IPS-20b (cell line): Measurements from ENCODE around the gene KCTD11.

Source experiments
- H3K27ac ChIP-seq: one replicate; pipeline ENCODE4 v1.5.1; 2013; ENCODE audit warnings: low read length
- H3K27me3 ChIP-seq: 2 replicates; pipeline ENCODE4 v1.6.1; 2013; ENCODE audit warnings: mild to moderate bottlenecking, low read length, inconsistent platforms; ENCODE audit not compliant: insufficient read depth
- H3K36me3 ChIP-seq: 2 replicates; pipeline ENCODE4 v1.6.1; 2013; ENCODE audit warnings: low read depth, mild to moderate bottlenecking, inconsistent platforms, low read length, moderate library complexity; ENCODE audit not compliant: insufficient read depth
- H3K4me1 ChIP-seq: 2 replicates; pipeline ENCODE4 v1.6.1; 2013; ENCODE audit warnings: mild to moderate bottlenecking, control low read depth, inconsistent platforms, low read length, moderate library complexity; ENCODE audit not compliant: insufficient read depth
- H3K4me3 ChIP-seq: 2 replicates; pipeline ENCODE4 v1.5.1; 2013; ENCODE audit warnings: mild to moderate bottlenecking, low read length, inconsistent platforms
- H3K9ac ChIP-seq: 2 replicates; pipeline ENCODE4 v1.6.1; 2013; ENCODE audit warnings: low read depth, mild to moderate bottlenecking, inconsistent platforms, low read length, moderate library complexity
- H3K9me3 ChIP-seq: 2 replicates; pipeline ENCODE4 v1.6.1; 2013; ENCODE audit warnings: mild to moderate bottlenecking, low read depth, low read length, inconsistent platforms; ENCODE audit not compliant: insufficient read depth

The KCTD11 gene

GRCh38 chr17:7384489-7385081, 32.6 kb downstream of the KCTD11 start:
- Histone ChIP-seq H3K4me3 (peak overlapping the region; percentile 78), H3K27ac (no peak overlapping the region)

DNA sequence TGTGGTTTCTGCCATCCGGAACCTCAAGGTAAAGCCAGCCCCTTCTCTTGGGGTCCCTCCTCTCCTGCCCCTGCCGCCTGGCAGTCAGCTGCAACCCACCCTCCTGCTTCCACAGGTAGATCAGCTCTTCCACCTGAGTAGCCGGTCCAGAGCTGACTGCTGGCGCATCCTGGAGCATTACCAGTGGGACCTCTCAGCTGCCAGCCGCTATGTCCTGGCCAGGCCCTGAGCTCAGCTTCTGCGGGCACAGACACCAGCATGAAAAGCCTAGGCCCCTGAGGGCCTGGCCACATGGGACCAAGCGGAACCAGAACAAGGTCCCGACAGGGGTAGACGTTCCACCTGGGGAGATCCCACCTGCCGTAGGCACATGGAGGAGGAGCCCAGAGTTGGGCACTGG, 36.9 kb downstream of the KCTD11 start:
- H3K27me3 ChIP-seq = peaks cover 1% of the 10 kb centered on the region; the same call in 1 of the 2 replicates
- H3K36me3 ChIP-seq = peaks cover 46% of the 10 kb centered on the region
- no peak overlapping the region for H3K9ac ChIP-seq
- H3K9me3 ChIP-seq = no peaks in the 10 kb centered on the region
- H3K4me1 ChIP-seq = 0 out of 2 replicates have a peak, but pooled peaks cover 2% of the 10 kb centered on the region
- no peak overlapping the region for H3K4me3 ChIP-seq
- no peak overlapping the region for H3K27ac ChIP-seq

More at GRCh38 chr17:7384489-7385081, 32.6 kb downstream of the KCTD11 start:
- H3K36me3 ChIP-seq = peaks cover 17% of the 10 kb centered on the region
- peak overlapping the region; percentile 73; the same call in 1 of the 2 replicates for H3K9ac ChIP-seq
- H3K27me3 ChIP-seq = peaks cover 44% of the 10 kb centered on the region
- 0 out of 2 replicates have a peak, but pooled peaks cover 2% of the 10 kb centered on the region for H3K4me1 ChIP-seq
- H3K9me3 ChIP-seq = no peaks in the 10 kb centered on the region

DNA sequence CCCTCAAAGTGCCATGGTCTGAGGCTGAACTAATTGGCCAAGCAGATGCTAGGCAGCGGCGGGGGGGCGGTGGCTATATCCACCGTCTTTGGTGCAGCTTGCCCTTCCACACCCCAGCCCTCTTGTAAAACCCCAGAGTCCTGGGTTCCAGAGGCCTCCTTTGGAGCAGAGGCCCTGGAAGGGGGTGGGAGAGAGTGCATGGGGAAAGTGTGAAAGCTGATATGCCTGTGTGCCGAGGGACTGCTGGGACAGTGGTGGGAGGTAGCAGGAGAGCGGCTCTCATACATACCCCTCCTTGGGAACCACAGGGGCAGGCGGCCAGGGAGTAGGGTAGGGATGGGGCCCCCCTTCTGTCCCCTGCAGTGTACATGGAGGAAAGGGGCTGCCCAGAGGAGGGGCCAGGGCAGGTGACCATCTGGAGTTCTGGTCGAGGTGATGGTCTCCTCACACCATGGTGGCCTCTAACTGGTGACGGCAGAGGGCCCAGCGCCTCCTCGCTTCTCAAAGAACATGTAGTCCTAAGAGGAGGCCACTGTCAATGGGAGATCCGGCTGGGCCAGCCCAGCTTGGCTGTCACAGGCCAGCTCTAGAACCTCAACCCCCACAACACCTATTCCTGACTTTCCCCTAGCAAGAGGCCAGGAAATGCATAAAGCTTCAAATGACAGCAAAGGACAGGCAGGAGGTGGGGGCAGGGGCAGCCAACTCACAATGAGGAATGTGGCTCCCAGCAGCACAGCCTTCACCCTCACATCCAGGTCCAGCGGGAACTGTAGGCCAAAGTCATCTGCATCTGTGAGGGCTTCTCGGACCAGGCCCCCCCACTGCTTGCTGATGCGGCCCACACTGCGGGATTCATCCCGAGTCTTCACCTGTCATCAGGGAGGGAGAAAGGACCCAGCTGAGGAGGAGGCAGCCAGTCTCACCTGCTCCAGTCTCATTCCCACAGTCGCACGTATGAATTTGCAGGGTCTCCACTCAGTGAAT, 38.3 kb downstream of the KCTD11 start:
- no peak overlapping the region for H3K27ac ChIP-seq
- H3K4me3 ChIP-seq = no peak overlapping the region
- no peak overlapping the region for H3K9ac ChIP-seq
- H3K4me1 ChIP-seq = no peaks in the 10 kb centered on the region
- H3K36me3 ChIP-seq = peaks cover 46% of the 10 kb centered on the region
- no peaks in the 10 kb centered on the region for H3K9me3 ChIP-seq
- no peaks in the 10 kb centered on the region; the same call in 1 of the 2 replicates for H3K27me3 ChIP-seq

GRCh38 chr17:7391307-7391706, 39.3 kb downstream of the KCTD11 start:
- no peaks in the 10 kb centered on the region; the same call in 1 of the 2 replicates for H3K27me3 ChIP-seq
- H3K9me3 ChIP-seq = no peaks in the 10 kb centered on the region
- H3K36me3 ChIP-seq = peaks cover 42% of the 10 kb centered on the region
- H3K9ac ChIP-seq = no peak overlapping the region
- no peak overlapping the region for H3K4me3 ChIP-seq
- no peaks in the 10 kb centered on the region for H3K4me1 ChIP-seq
- H3K27ac ChIP-seq = no peak overlapping the region

DNA sequence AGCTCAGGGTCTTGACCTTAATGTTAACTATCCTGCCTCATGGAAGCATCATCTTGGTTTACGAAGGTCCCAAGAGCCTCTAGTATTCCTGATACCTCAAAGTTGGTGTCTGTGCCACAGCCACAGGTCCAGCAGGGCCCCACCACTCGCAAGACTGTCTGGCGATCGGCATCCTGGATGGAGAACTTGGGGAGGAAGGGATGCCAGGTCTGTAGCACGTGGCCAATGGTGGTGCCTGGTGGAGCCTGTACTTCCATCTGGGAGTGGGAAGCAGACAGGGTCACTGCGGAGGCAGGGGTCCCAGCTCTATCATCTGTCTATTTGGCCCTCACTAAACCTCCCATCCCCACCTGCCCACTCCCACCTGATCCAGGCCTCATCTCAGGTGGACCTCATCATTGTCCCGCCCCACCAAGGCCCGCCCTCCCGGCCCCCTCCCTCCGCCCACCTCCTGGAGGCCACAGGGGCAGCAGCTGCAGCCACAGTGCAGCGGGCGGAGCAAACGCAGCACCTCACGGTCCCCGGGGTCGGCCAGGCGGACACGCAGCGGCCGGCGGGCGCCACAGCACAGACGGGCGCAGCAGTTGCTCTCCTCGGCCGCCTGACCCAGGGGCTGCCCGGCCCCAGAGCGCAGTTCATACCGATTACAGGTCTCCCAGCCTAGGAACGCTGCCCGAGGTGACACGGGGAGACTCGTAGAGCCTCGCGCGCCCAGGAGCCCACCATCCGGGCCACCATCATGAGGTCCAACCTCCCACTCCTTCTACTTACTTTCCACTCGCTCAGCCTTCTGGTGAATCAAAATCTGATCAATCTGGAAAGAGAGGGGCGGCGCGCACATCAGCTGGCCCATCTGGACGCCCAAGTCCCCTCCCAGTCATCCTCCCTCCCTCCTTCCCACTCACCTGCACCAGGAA, 41.0 kb downstream of the KCTD11 start:
- Histone ChIP-seq H3K9ac (peak overlapping the region; percentile 75), H3K4me3 (peak overlapping the region; percentile 93), H3K27ac (no peak overlapping the region)

GRCh38 chr17:7393613-7394451, 41.9 kb downstream of the KCTD11 start:
- H3K4me3 ChIP-seq = peak overlapping the region; percentile 93
- H3K27ac ChIP-seq = no peak overlapping the region
- peaks cover 36% of the 10 kb centered on the region; the same call in 1 of the 2 replicates for H3K36me3 ChIP-seq
- H3K9me3 ChIP-seq = no peaks in the 10 kb centered on the region
- H3K27me3 ChIP-seq = no peaks in the 10 kb centered on the region; the same call in 1 of the 2 replicates
- H3K4me1 ChIP-seq = no peaks in the 10 kb centered on the region
- H3K9ac ChIP-seq = peak overlapping the region; percentile 75; the same call in 1 of the 2 replicates

More for the DNA sequence above, 41.0 kb downstream of the KCTD11 start:
- Histone ChIP-seq H3K36me3 (peaks cover 42% of the 10 kb centered on the region; the same call in 1 of the 2 replicates), H3K4me1 (no peaks in the 10 kb centered on the region), H3K27me3 (no peaks in the 10 kb centered on the region; the same call in 1 of the 2 replicates), H3K9me3 (no peaks in the 10 kb centered on the region)

DNA sequence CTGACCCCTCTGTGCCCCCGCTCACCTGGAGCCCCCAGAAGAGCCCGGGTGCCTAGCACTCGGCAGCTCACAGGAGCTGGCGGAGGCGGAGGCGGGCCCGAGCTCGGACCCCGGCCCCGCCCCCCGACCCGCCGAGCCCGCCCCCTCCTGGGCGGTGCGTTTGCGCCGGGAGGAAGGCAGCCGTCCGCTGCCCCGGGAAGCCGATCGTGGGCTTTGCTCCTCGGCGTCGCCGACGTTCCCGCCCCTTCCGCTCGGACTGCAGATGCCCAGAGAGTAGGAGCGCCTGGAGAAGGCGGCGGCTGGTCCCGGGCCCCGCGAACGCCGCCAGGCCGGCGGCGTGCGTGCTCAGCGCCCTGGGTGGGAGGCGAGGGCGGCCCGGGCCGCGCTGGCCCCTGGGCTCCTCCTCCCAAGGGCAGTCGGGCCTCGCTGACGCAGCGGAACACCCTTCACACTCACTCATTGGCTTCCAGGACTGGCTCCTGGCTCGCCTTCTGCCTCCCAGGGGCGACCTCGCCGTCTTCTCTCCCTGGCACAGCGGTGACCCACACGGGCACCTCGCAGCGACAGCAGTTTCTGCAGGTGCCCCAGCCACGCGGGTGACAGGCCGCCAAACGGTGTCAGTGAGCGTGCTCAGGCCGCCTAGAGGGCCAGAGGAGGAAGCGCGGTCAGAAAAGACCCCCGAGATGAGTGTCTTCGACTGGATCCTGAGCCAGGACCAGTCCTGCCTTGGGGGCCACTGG, 42.7 kb downstream of the KCTD11 start, which contains the start of gene PLSCR3:
PLSCR3 (minus strand) TSS at position 74 of the 740 bp plus-strand sequence. CDS start 415 bp downstream, outside the sequence.
- no peaks in the 10 kb centered on the region for H3K9me3 ChIP-seq
- no peaks in the 10 kb centered on the region; the same call in 1 of the 2 replicates for H3K27me3 ChIP-seq
- no peaks in the 10 kb centered on the region for H3K4me1 ChIP-seq
- peak within 1 kb of the TSS; percentile 75 for H3K9ac ChIP-seq
- H3K4me3 ChIP-seq = peak within 1 kb of the TSS; percentile 93
- no peak within 1 kb of the TSS for H3K27ac ChIP-seq
- peaks cover 28% of the 10 kb centered on the region; the same call in 1 of the 2 replicates for H3K36me3 ChIP-seq

- Histone ChIP-seq H3K4me1 (no peaks in the 10 kb centered on the region), H3K9me3 (no peaks in the 10 kb centered on the region), H3K9ac (no peak overlapping the region), H3K4me3 (no peak overlapping the region), H3K27ac (no peak overlapping the region), H3K27me3 (no peaks in the 10 kb centered on the region; the same call in 1 of the 2 replicates), H3K36me3 (peaks cover 13% of the 10 kb centered on the region; the same call in 1 of the 2 replicates)
Observed at GRCh38 chr17:7396147-7396546, 44.2 kb downstream of the KCTD11 start.

DNA sequence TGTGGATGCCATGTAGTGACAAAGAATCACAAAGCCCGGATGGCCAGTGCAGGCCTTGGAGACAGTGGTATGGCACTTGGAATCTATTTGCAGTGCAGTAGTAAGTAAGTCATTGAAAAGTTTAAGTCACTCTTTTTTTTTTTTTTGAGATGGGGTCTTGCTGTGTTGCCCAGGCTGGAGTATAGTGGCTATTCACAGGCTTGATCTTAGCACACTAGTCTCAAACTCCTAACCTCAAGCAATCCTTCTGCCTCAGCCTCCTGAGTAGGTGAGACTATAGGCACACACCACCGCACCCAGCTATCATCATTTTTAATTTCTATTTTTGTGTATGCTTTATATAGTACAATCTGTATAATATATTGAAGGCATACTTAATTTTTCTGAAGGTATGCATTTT, 46.6 kb downstream of the KCTD11 start:
- no peaks in the 10 kb centered on the region for H3K36me3 ChIP-seq
- H3K9me3 ChIP-seq = no peaks in the 10 kb centered on the region
- no peak overlapping the region for H3K9ac ChIP-seq
- no peaks in the 10 kb centered on the region; the same call in 1 of the 2 replicates for H3K27me3 ChIP-seq
- peaks cover 4% of the 10 kb centered on the region; the same call in 1 of the 2 replicates for H3K4me1 ChIP-seq
- H3K4me3 ChIP-seq = no peak overlapping the region
- H3K27ac ChIP-seq = no peak overlapping the region
